ENCODE measurements around the gene PTPRJ. TPM values are rescaled to one million over a fixed set of nuclear protein-coding genes. Genes with fewer than 3 reads are reported as not detected.

PTPRJ gene
- total and polyA plus RNA-seq, 7 donors, result 2.4 to 23.3 (median 10.2) TPM

DNA sequence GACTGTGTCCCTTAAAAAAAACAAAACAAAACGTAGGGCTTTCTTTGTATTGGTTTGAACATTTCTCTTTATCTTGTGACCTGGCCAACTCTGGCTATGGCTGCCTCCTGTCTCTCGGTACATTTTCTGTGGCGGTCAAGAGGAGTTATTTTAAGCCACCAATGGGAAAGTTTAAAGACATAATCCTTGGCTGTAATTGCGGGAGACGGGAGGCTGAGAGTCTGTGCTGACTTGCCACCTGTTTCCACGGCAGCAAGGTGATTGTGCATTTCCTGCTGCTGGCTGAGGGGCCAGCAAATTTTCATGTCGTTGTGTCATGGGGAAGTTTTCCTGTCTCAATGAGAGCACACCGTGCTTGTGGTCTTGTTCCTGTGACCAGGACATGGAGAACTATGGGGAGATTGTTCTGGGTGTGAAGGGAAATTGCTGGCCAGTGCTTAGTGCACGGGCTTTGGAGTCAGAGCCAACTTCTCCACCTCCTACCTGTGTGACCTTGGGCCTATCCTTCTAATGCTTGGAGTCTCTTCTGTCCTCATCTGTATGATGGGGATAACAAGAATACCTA lies 11.0 kb downstream of the PTPRJ start:
- intact Hi-C loops (cut with DNase I), result no loop called here
- no peak for DNase-seq
- Histone ChIP-seq H3K27ac (no peak overlapping the region), H3K4me3 (no peak overlapping the region), H3K36me3 (no peaks in the 10 kb centered on the region), H3K9me3 (no peaks in the 10 kb centered on the region), H3K4me1 (peaks cover 0 to 12% (median 10%) of the 10 kb centered on the region in 4 donors), H3K27me3 (no peaks in the 10 kb centered on the region)
- TF ChIP-seq CTCF (IDR thresholded peaks at IDR 0.05), result no peak
- no peak for TF ChIP-seq POLR2A (IDR thresholded peaks at IDR 0.05)
- no peak for TF ChIP-seq EP300 (IDR thresholded peaks at IDR 0.05)
- TF ChIP-seq POLR2AphosphoS5 (IDR thresholded peaks at IDR 0.05), result no peak
- WGBS, 2 donors, result 8 to 16% methylated on average over 9 of the region's 9 CpGs

GRCh38 chr11:47991894-47992293 lies 11.5 kb downstream of the PTPRJ start:
- DNase-seq, result no peak
- no peaks in the 10 kb centered on the region for H3K27me3 ChIP-seq
- intact Hi-C loops (cut with DNase I), result no loop called here
- no peaks in the 10 kb centered on the region for H3K9me3 ChIP-seq
- H3K4me3 ChIP-seq, result no peak overlapping the region
- TF ChIP-seq CTCF (IDR thresholded peaks at IDR 0.05), result no peak
- no peak for TF ChIP-seq POLR2AphosphoS5 (IDR thresholded peaks at IDR 0.05)
- TF ChIP-seq POLR2A (IDR thresholded peaks at IDR 0.05), result no peak
- TF ChIP-seq EP300 (IDR thresholded peaks at IDR 0.05), result no peak
- no peak overlapping the region for H3K27ac ChIP-seq
- H3K36me3 ChIP-seq, result no peaks in the 10 kb centered on the region
- WGBS, 2 donors, result 44 to 84% methylated on average over 6 of the region's 6 CpGs
- H3K4me1 ChIP-seq, result peaks cover 0 to 12% (median 10%) of the 10 kb centered on the region in 4 donors

GRCh38 chr11:47992959-47993820 lies 12.8 kb downstream of the PTPRJ start:
- Histone ChIP-seq H3K4me3 (no peak overlapping the region), H3K9me3 (no peaks in the 10 kb centered on the region), H3K36me3 (no peaks in the 10 kb centered on the region), H3K27me3 (no peaks in the 10 kb centered on the region), H3K4me1 (peaks cover 0 to 12% (median 11%) of the 10 kb centered on the region in 4 donors), H3K27ac (no peak overlapping the region)
- no peak for DNase-seq
- WGBS, 2 donors, result 68 to 77% methylated on average over 11 of the region's 11 CpGs
- TF ChIP-seq POLR2A (IDR thresholded peaks at IDR 0.05), result no peak
- no peak for TF ChIP-seq EP300 (IDR thresholded peaks at IDR 0.05)
- no peak for TF ChIP-seq CTCF (IDR thresholded peaks at IDR 0.05)
- no peak for TF ChIP-seq POLR2AphosphoS5 (IDR thresholded peaks at IDR 0.05)
- intact Hi-C loops (cut with DNase I), result no loop called here

- H3K9me3 ChIP-seq, result no peaks in the 10 kb centered on the region
- 96 to 97% methylated on average over 4 of the region's 4 CpGs for whole genome bisulfite sequencing, 2 donors
- H3K4me1 ChIP-seq, result peaks cover 0 to 12% (median 11%) of the 10 kb centered on the region in 4 donors
- TF ChIP-seq EP300 (IDR thresholded peaks at IDR 0.05), result no peak
- TF ChIP-seq POLR2A (IDR thresholded peaks at IDR 0.05), result no peak
- no peak for TF ChIP-seq POLR2AphosphoS5 (IDR thresholded peaks at IDR 0.05)
- TF ChIP-seq CTCF (IDR thresholded peaks at IDR 0.05), result no peak
- intact Hi-C loops (cut with DNase I), result no loop called here
- no peak overlapping the region for H3K4me3 ChIP-seq
- no peaks in the 10 kb centered on the region for H3K36me3 ChIP-seq
- no peak overlapping the region for H3K27ac ChIP-seq
- DNase-seq, result no peak
- no peaks in the 10 kb centered on the region for H3K27me3 ChIP-seq
Observed at GRCh38 chr11:47994417-47994816, 14.1 kb downstream of the PTPRJ start.

All from sigmoid colon (tissue), 7 donors.